DMS 273 treated with DMSO at 0.1 percent for 48 hours (cell line): ENCODE results near the gene MPC1L.

ENCODE experiments used
- DNase-seq: peaks from one replicate; lab custom pipeline; 2025; lab: John Stamatoyannopoulos, UW

MPC1L gene

GRCh38 chrX:40628506-40628905 lies 5.3 kb downstream of the MPC1L start:
- DNase-seq: no peak

GRCh38 chrX:40632199-40632598 lies 9.0 kb downstream of the MPC1L start:
- DNase-seq: no peak

GRCh38 chrX:40637687-40638086 lies 14.5 kb downstream of the MPC1L start:
- no peak for DNase-seq

- no peak for DNase-seq
Measured at GRCh38 chrX:40644176-40644575, 20.9 kb downstream of the MPC1L start.

- DNase-seq: no peak
Measured at GRCh38 chrX:40644821-40645358, 21.7 kb downstream of the MPC1L start.

DNA sequence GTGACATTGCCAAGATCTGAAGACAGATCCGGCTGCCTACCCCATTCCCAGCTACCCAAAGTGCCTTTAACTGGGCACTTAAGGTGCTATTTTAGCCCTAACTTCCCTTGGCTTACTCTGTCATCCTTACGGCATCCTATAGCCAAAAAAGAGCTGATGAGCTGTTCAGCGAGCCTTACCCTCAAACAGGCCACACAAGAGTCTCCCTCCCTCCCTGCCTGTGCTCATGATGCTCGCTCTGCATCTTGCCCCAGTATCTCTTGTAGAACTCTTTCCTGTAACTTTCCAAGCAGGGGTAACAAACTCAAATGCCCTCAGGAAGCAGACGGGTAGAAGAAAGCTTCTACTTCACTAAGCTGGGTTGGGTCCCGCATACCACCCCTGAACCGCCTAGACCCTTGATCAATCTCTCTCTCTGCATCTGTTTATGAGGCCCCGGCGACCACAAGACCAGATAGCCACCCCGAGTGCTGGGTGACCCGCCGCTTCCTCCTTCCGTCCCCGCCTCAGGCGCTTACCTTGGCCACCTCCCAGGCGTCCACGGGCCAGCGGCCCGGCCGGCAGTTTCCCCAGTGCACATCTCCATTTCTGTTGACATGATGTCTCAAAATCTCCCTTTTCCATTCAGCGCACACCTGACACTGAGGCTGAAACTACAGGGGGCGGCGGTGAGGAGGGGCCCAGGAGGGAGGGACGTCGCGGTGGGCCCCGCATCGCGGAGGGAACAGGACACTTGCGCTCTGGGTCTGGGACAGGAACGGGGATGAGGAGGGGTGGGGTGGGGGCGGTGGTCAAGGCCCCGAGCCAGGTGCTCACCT lies 23.5 kb downstream of the MPC1L start:
- DNase-seq: no peak

- peak; percentile 66 for DNase-seq
Measured at GRCh38 chrX:40647307-40648197, 24.3 kb downstream of the MPC1L start, which contains the start of gene CXorf38. TSS of gene CXorf38 (minus strand) at chrX:40647561. CDS start at chrX:40647520, 41 bp downstream.

- DNase-seq: no peak
Measured at GRCh38 chrX:40651620-40652223, 28.5 kb downstream of the MPC1L start.

- DNase-seq: no peak
Measured at GRCh38 chrX:40652664-40653063, 29.4 kb downstream of the MPC1L start.

- DNase-seq: no peak
Measured at GRCh38 chrX:40653535-40653934, 30.3 kb downstream of the MPC1L start.

DNA sequence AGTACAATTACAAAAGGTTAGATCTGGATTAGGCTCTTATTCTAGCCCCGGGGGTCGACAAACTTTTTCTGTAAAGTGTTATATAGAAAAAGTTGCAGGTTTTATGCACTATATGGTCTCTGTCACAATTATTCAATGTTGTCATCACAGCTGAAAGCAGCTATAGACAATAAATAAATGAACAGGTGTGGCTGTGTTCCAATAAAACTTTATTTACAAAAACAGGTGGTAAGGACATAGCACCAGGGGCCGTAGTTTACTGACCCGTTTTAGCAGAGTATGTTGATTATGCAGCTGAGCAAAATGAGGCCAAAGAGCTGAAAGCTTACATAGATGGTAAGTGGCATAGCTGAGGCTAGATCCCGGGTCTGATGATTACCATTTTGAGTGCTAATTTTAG lies 37.2 kb downstream of the MPC1L start:
- DNase-seq: no peak

DNA sequence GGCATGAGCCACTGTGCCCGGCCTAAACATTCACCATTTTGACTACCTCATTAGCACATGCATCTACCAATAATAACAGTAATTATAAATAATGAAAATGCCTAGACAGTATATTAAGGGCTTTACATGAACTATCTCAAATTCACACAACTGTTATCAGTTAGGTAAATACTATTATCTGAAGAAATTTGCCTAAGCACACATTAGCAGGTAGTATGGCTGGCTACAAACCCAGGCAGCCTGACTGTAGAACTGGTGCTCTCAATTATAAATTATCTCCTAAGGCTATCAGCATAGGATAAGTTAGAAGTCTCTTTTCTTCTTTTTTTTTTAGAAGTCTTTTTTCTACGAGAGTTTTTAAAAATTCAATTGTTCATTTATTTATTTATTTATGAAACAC lies 38.3 kb downstream of the MPC1L start:
- no peak for DNase-seq

DNA sequence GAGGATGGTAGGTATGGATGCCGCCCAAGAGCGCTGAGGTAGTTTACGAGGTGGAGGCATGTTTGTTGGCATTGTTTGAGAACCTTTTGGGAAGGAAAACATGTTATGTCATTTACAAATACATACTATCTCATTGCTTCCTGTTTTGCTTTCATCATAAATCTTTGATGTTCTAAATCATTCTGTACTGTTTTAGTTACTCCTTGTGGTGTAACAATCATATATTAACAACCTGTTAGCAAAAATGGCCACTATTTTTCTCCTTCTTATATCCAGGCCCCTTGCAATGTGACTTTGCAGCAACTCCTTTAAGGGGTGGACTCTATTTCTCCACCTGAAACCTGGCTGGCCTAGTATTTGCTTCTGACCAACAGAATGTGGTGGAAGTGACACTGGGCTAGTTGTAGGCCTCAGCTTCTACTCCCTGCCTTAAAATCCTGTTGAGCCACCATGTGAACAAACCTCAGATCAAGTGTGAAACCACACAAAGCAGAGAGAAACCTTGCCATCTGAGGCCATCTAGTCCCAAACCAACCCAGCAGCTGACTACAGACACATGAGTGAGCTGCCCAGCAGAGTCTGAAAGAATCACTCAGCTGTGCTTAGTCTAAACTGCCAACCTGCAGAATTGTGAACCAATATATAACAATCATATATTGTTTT lies 40.0 kb downstream of the MPC1L start:
- no peak for DNase-seq

- DNase-seq: no peak
Measured at GRCh38 chrX:40663880-40664630, 40.8 kb downstream of the MPC1L start.

DNA sequence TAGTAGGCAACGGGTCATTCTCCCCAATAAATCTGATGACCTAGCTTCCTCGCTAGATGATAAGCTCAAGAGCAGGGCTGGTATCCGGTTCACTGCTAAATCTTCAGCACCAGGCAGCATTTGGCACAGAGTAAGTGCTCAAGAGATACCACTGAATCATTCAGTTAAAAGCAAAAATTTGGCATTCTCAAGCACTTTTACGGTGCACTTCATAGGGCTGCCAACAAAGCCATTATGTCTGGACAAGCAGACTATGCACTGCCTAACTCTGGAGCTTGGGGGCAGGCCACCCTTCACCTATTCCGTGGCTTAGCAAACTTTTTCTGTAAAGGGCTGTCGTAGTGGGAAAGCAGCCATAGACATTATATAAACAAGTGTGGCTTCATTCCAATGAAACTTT lies 47.9 kb downstream of the MPC1L start:
- DNase-seq: no peak
